K562 (cell line): Measurements from ENCODE around the gene POU3F1. TPM values are rescaled to one million over a fixed set of nuclear protein-coding genes. Genes with fewer than 3 reads are reported as not detected.

Source experiments
- ATAC-seq: fragments of 200-7000 bp; cut with Tn5 transposase; 3 replicates; pipeline ENCODE4 v1.9.1; 2020; ENCODE audit warnings: moderate library complexity
- BruUV-seq: library from RNA; stranded (reverse); fragments of 400-500 nt; replicated peaks from 2 replicates; lab custom pipeline; 2021; lab: Mats Ljungman, UMichigan
- CTCF ChIA-PET: fragments of 300-600 bp; formaldehyde crosslinking; extraction: SDS; loops from one replicate; lab custom pipeline; 2021; ENCODE audit warnings: low intra/inter-chr PET ratio; lab: Yijun Ruan, JAX
- POLR2A ChIA-PET: fragments of 300-600, 350-650 bp; sonication (Branson Sonifier 250); formaldehyde crosslinking; extraction: SDS; loops from one replicate; lab custom pipeline; 2021; ENCODE audit warnings: antibody characterized with exemption, inconsistent platforms; lab: Yijun Ruan, JAX
- DNase-seq, 4 experiments: peaks; one replicate each; pipeline versions ENCODE4 v3.0.0 to v3.0.0-alpha.2; 2011 to 2018; ENCODE audit warnings: low spot score in 3 of 4, mixed read lengths in 3 of 4; ENCODE audit errors: extremely low read depth in 1 of 4
- FAIRE-seq: peaks from 2 replicates; lab custom pipeline; 2011; peaks lifted over from hg19 to GRCh38; lab: Jason Lieb, UNC
- H2AFZ ChIP-seq: 2 replicates; pipeline ENCODE4 v1.6.0; 2011; ENCODE audit warnings: low read depth, low read length, control low read depth, inconsistent platforms
- H3K27ac ChIP-seq: fragments of 200-600 bp; 3 replicates; pipeline ENCODE4 v1.8.0; 2011; ENCODE audit warnings: low read depth, mild to moderate bottlenecking, control low read depth, inconsistent platforms, low read length, moderate library complexity, mixed read lengths; ENCODE audit errors: extremely low read depth
- H3K27me3 ChIP-seq, 2 experiments: fragments of 300-600 bp in 1 of 2; 2 replicates in 1 of 2; 3 replicates in 1 of 2; pipeline versions ENCODE4 v1.6.0 to v1.8.0; 2011; ENCODE audit warnings: inconsistent platforms in 2 of 2, low read length in 2 of 2, mild to moderate bottlenecking in 1 of 2, mixed read lengths in 1 of 2, moderate library complexity in 1 of 2; ENCODE audit not compliant: control insufficient read depth in 2 of 2, insufficient read depth in 2 of 2
- H3K36me3 ChIP-seq: fragments of 300-600 bp; 3 replicates; pipeline ENCODE4 v1.8.0; 2011; ENCODE audit warnings: mild to moderate bottlenecking, low read length, inconsistent platforms; ENCODE audit not compliant: control insufficient read depth, insufficient read depth
- H3K4me1 ChIP-seq, 2 experiments: fragments of 200-600 bp in 1 of 2; replicated peaks in 1 of 2; 2 replicates in 1 of 2; 3 replicates in 1 of 2; pipeline versions ENCODE4 v1.5.1 to v1.8.0; 2011; ENCODE audit warnings: inconsistent platforms in 2 of 2, low read length in 2 of 2, mild to moderate bottlenecking in 1 of 2, mixed read lengths in 1 of 2, moderate library complexity in 1 of 2; ENCODE audit not compliant: control insufficient read depth in 2 of 2, insufficient read depth in 2 of 2
- H3K4me2 ChIP-seq: 2 replicates; pipeline ENCODE4 v1.6.1; 2011; ENCODE audit warnings: low read length, control low read depth, inconsistent platforms, mixed read lengths; ENCODE audit not compliant: insufficient read depth
- H3K4me3 ChIP-seq: fragments of 200-600 bp; sonication (generic), shearing (Covaris generic); 2 replicates; pipeline ENCODE4 v1.5.1; 2016; ENCODE audit warnings: control low read depth, inconsistent platforms
- H3K79me2 ChIP-seq: fragments of 200-600 bp; 3 replicates; pipeline ENCODE4 v1.8.0; 2011; ENCODE audit warnings: low read length, inconsistent platforms; ENCODE audit not compliant: control insufficient read depth, insufficient read depth
- H3K9ac ChIP-seq, 2 experiments: 2 replicates each; pipeline versions ENCODE4 v1.6.0 to v1.6.1; 2011; ENCODE audit warnings: low read depth in 2 of 2, low read length in 2 of 2, control low read depth in 1 of 2, inconsistent platforms in 1 of 2, mild to moderate bottlenecking in 1 of 2, mixed read lengths in 1 of 2; ENCODE audit not compliant: insufficient read depth in 1 of 2
- H3K9me1 ChIP-seq: one replicate; pipeline ENCODE4 v1.6.0; 2011; ENCODE audit warnings: inconsistent platforms, mild to moderate bottlenecking, low read length, moderate library complexity; ENCODE audit not compliant: control insufficient read depth, insufficient read depth
- H3K9me3 ChIP-seq: replicated peaks from 2 replicates; pipeline ENCODE4 v1.5.1; 2011; ENCODE audit warnings: low read depth, low read length, inconsistent platforms; ENCODE audit not compliant: control insufficient read depth, insufficient read depth
- H4K20me1 ChIP-seq: replicated peaks from 2 replicates; pipeline ENCODE4 v1.6.1; 2011; ENCODE audit warnings: low read length, inconsistent platforms, mixed read lengths; ENCODE audit not compliant: control insufficient read depth, insufficient read depth
- ARID1B ChIP-seq: fragments of 450-650 bp; IDR thresholded peaks from 2 replicates; pipeline ENCODE4 v1.6.1; 2016; ENCODE audit warnings: antibody characterized with exemption, mild to moderate bottlenecking, inconsistent platforms
- C11orf30 ChIP-seq: fragments of 450-650 bp; IDR thresholded peaks from 2 replicates; pipeline ENCODE4 v1.6.1; 2016; ENCODE audit warnings: low read depth, mild to moderate bottlenecking
- DIDO1 ChIP-seq: fragments of 450-650 bp; IDR thresholded peaks from 2 replicates; pipeline ENCODE4 v1.6.1; 2016; ENCODE audit warnings: low read depth, missing biosample characterization, missing genetic modification characterization
- GABPB1 ChIP-seq: sonication (generic); formaldehyde crosslinking; IDR thresholded peaks from 2 replicates; pipeline ENCODE4 v1.8.0; 2022; ENCODE audit warnings: mild to moderate bottlenecking, missing genetic modification reagents
- GABPB2 ChIP-seq: fragments of 250-450 bp; sonication (Bioruptor Pico); conservative IDR thresholded peaks from 2 replicates; pipeline ENCODE4 v1.5.1; 2021; ENCODE audit warnings: mild to moderate bottlenecking
- HBP1 ChIP-seq: fragments of 450-650 bp; formaldehyde crosslinking; IDR thresholded peaks from 2 replicates; pipeline ENCODE4 v1.4.0; 2022; ENCODE audit warnings: missing genetic modification characterization
- HINFP ChIP-seq: fragments of 450-650 bp; conservative IDR thresholded peaks from 2 replicates; pipeline ENCODE4 v1.6.1; 2016; ENCODE audit warnings: missing genetic modification characterization, low read depth, mild to moderate bottlenecking, control low read depth, missing compliant biosample characterization
- OTX1 ChIP-seq: fragments of 450-650 bp; formaldehyde crosslinking; IDR thresholded peaks from 2 replicates; pipeline ENCODE4 v1.4.0; 2022; ENCODE audit warnings: mild to moderate bottlenecking
- RBM14 ChIP-seq: fragments of 200-400 bp; formaldehyde crosslinking; IDR thresholded peaks from 2 replicates; pipeline ENCODE4 v1.6.1; 2018; ENCODE audit warnings: low read depth, mild to moderate bottlenecking, low read length, moderate library complexity, borderline replicate concordance; ENCODE audit not compliant: insufficient read depth
- THRB ChIP-seq: fragments of 450-650 bp; formaldehyde crosslinking; conservative IDR thresholded peaks from 2 replicates; pipeline ENCODE4 v1.4.0; 2022; ENCODE audit warnings: mild to moderate bottlenecking, missing genetic modification characterization
- WGBS: fragments of 100-300 bp; shearing (Covaris generic); methylation state at CpG from one replicate; pipeline ENCODE4 v1.1.6; 2016; ENCODE audit warnings: low coverage, mixed read lengths; ENCODE audit not compliant: insufficient coverage; ENCODE audit errors: missing lambda C conversion rate; 5-methylcytosine and 5-hydroxymethylcytosine counted together
- in situ Hi-C: fragments of 300-500 bp; cut with MboI; formaldehyde crosslinking; loops from 4 replicates; pipeline ENCODE4 v1.15.0; 2018; ENCODE audit warnings: inconsistent platforms, mixed read lengths
- intact Hi-C: fragments of 100-400 bp; cut with micrococcal nuclease; formaldehyde crosslinking; loops from 2 replicates; pipeline ENCODE4 v1.14.2; 2022
- polyA plus RNA-seq, 8 experiments: library from polyadenylated mRNA; depleted of rRNA in 4 of 8; stranded (reverse) in 5 of 8; unstranded in 3 of 8; fragments of >200 nt; fragmentation: Nextera tagmentation in 2 of 8; fragmentation: Illumina TruSeq in 1 of 8; extraction: Ambion mirVana in 2 of 8; extraction: Trizol in 1 of 8; gene quantifications; 2 replicates each; pipeline versions ENCODE4 v1.2.1 to v1.2.3, GENCODE V29; 2011 to 2014; ENCODE audit warnings: inconsistent platforms in 1 of 8, missing spikeins in 1 of 8
- total RNA-seq, 7 experiments: library from RNA; depleted of rRNA in 6 of 7; stranded (reverse); fragments of >200 nt in 6 of 7; fragmentation: Illumina TruSeq in 2 of 7; extraction: Trizol in 2 of 7; gene quantifications; 2 replicates each; pipeline versions ENCODE4 v1.2.1 to v1.2.3, GENCODE V29; 2011 to 2021; ENCODE audit warnings: low replicate concordance in 1 of 7
- TF ChIP-seq, protein P1 (sequence below): fragments of 450-650 bp; formaldehyde crosslinking; IDR thresholded peaks from 2 replicates; pipeline ENCODE4 v1.4.0; 2022; ENCODE audit warnings: missing genetic modification characterization

POU3F1 gene
- total and polyA plus RNA-seq, 9 of the 15 experiments (the other 6 are each of a cell fraction or from before 2014, with no cell fraction given): 0.09 TPM; not detected in 8

DNA sequence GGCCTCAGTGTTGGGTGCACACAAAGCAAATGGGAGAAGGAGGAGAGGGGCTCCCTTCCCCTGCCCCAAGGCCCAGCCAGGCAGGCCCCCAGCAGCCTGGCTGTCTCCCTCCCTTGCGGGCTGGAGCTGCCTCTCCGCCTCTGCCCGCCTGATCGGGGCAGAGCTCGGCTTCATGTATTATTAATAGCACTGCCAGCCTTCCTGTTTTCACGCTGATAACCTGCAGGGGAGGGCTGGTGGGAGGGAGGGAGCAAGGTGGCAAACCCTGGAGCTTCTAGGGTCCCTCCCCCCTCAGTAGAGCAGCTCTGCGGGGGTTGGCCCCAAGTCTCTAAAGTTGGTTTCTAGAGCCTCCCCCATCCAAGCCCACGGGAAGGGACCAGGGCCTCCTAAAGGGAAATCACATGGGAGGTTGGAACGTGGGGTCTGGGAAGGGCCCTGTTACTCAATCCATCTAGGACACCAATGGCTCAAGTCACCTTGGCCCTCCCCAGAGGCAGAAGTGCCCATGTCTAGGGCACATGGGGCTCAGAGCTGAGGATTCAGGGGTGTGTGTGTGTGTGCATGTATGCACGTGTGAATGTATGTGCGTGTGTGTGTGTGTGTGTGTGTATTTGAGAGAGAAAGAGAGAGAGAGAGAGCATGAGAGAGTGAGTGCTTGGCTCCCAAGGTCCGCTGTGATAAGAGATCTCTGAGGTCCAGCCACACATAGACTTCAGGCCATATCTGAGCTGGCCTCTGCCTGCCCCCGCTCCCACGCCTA lies 21.8 kb upstream of the POU3F1 start:
- Histone ChIP-seq H3K9ac (peak overlapping the region in 1 of 2 experiments; percentile 15; a peak in 1 of 4 replicates), H3K36me3 (no peaks in the 10 kb centered on the region), H3K27me3 (peaks cover 14 to 59% of the 10 kb centered on the region in 2 experiments; a peak in 4 of 5 replicates), H3K4me1 (peaks cover 4 to 17% of the 10 kb centered on the region in 2 experiments; a peak in 3 of 5 replicates), H3K9me3 (no peaks in the 10 kb centered on the region), H3K4me2 (no peak overlapping the region), H3K4me3 (no peak overlapping the region), H4K20me1 (peaks cover 3% of the 10 kb centered on the region; the same call in 1 of the 2 replicates), H3K9me1 (no peaks in the 10 kb centered on the region), H3K79me2 (no peaks in the 10 kb centered on the region), H2AFZ (no peak overlapping the region), H3K27ac (no peak overlapping the region)
- in situ Hi-C loops (no loop called here), intact Hi-C loops (no loop called here)
- BruUV-seq: no TSS peak
- ATAC-seq: no peak
- FAIRE-seq: no peak
- POLR2A ChIA-PET: interaction anchor here (0.6 to 2.1 kb wide), 5 partner anchors 10 to 508 kb away, joined by 3 to 10 read pairs (median 3); no protein-coding TSS in a partner anchor
- CTCF ChIA-PET: interaction anchor here (0.7 kb wide), 1 partner anchor 864 kb away, joined by 3 read pairs; no protein-coding TSS in a partner anchor
- no peak for DNase-seq
- no peak for TF ChIP-seq GABPB1 (CRISPR knock-in tag)
- TF ChIP-seq RBM14: no peak
- TF ChIP-seq DIDO1 (tag): peak; percentile 45; the same call in 1 of the 2 replicates
- TF ChIP-seq HBP1 (CRISPR knock-in tag): 0 out of 2 replicates have a peak, but pooled peaks have one; percentile 34
- TF ChIP-seq, protein P1, sequence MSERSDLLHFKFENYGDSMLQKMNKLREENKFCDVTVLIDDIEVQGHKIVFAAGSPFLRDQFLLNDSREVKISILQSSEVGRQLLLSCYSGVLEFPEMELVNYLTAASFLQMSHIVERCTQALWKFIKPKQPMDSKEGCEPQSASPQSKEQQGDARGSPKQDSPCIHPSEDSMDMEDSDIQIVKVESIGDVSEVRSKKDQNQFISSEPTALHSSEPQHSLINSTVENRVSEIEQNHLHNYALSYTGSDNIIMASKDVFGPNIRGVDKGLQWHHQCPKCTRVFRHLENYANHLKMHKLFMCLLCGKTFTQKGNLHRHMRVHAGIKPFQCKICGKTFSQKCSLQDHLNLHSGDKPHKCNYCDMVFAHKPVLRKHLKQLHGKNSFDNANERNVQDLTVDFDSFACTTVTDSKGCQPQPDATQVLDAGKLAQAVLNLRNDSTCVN (CRISPR knock-in tag): 0 out of 2 replicates have a peak, but pooled peaks have one; percentile 46
- TF ChIP-seq HINFP (tag): peak; percentile 53; the same call in 1 of the 2 replicates
- peak; percentile 58; the same call in 1 of the 2 replicates for TF ChIP-seq THRB (CRISPR knock-in tag)
- TF ChIP-seq GABPB2 (CRISPR knock-in tag): no peak
- 0 out of 2 replicates have a peak, but pooled peaks have one; percentile 23 for TF ChIP-seq ARID1B
- TF ChIP-seq OTX1: peak; percentile 92
- no peak for TF ChIP-seq C11orf30
- WGBS: 4% methylated on average over 12 of the region's 14 CpGs
